Activated B cell treated with CpG ODN at 0.5 μM for 24 hours (primary cell): ENCODE measurements around the gene USP47. TPM values are rescaled to one million over a fixed set of nuclear protein-coding genes. Genes with fewer than 3 reads are reported as not detected.

Experiments used
- ATAC-seq: fragments of 200-7000 bp; cut with Tn5 transposase; one replicate; pipeline ENCODE4 v1.10.0; 2021; ENCODE audit warnings: low read depth, mild to moderate bottlenecking, moderate library complexity
- CTCF ChIA-PET: fragments of 350-600 bp; sonication (Branson Sonifier 250); formaldehyde crosslinking; loops from one replicate; lab custom pipeline; 2021; ENCODE audit warnings: antibody characterized with exemption; lab: Charles Lee
- POLR2A ChIA-PET: fragments of 350-600 bp; sonication (Branson Sonifier 250); formaldehyde crosslinking; loops from one replicate; lab custom pipeline; 2021; ENCODE audit warnings: antibody characterized with exemption; lab: Charles Lee
- DNase-seq: peaks from one replicate; pipeline ENCODE4 v3.0.0; 2022
- H3K27ac Mint-ChIP-seq: one replicate; pipeline ENCODE4 v1.8.0; 2020; ENCODE audit warnings: mixed read lengths
- H3K27me3 Mint-ChIP-seq: one replicate; pipeline ENCODE4 v1.8.0; 2021; ENCODE audit warnings: mixed read lengths
- H3K36me3 Mint-ChIP-seq: one replicate; pipeline ENCODE4 v1.8.0; 2021; ENCODE audit warnings: low read depth, mixed read lengths
- H3K4me1 Mint-ChIP-seq: one replicate; pipeline ENCODE4 v1.8.0; 2021; ENCODE audit warnings: mixed read lengths
- H3K4me3 Mint-ChIP-seq: one replicate; pipeline ENCODE4 v1.8.0; 2020; ENCODE audit warnings: mild to moderate bottlenecking, mixed read lengths
- H3K9me3 Mint-ChIP-seq: one replicate; pipeline ENCODE4 v1.8.0; 2020; ENCODE audit warnings: mixed read lengths
- intact Hi-C: fragments of 100-400 bp; cut with micrococcal nuclease; formaldehyde crosslinking; loops from one replicate; pipeline ENCODE4 v1.15.1; 2024
- total RNA-seq: library from RNA; stranded (reverse); gene quantifications from 2 replicates; pipeline ENCODE4 v1.2.3, GENCODE V29; 2022
- TF ChIP-seq, protein P1 (sequence below): fragments of 200-600 bp; IDR thresholded peaks from one replicate; pipeline ENCODE4 v1.8.0; 2022; ENCODE audit warnings: antibody characterized with exemption, mild to moderate bottlenecking

Gene USP47
- total RNA-seq, 1 donor from 2014 or later, result 48.5 TPM

GRCh38 chr11:11981364-11981763, 139.6 kb downstream of the USP47 start:
- H3K4me3 Mint-ChIP-seq, result no peak overlapping the region
- CTCF ChIA-PET, result no interaction called here
- intact Hi-C loops, result no loop called here
- H3K27me3 Mint-ChIP-seq, result peaks cover 9% of the 10 kb centered on the region
- no peak overlapping the region for H3K27ac Mint-ChIP-seq
- no peaks in the 10 kb centered on the region for H3K4me1 Mint-ChIP-seq
- ATAC-seq, result no peak
- POLR2A ChIA-PET, result no interaction called here
- H3K36me3 Mint-ChIP-seq, result no peaks in the 10 kb centered on the region
- DNase-seq, result no peak
- TF ChIP-seq, protein P1, sequence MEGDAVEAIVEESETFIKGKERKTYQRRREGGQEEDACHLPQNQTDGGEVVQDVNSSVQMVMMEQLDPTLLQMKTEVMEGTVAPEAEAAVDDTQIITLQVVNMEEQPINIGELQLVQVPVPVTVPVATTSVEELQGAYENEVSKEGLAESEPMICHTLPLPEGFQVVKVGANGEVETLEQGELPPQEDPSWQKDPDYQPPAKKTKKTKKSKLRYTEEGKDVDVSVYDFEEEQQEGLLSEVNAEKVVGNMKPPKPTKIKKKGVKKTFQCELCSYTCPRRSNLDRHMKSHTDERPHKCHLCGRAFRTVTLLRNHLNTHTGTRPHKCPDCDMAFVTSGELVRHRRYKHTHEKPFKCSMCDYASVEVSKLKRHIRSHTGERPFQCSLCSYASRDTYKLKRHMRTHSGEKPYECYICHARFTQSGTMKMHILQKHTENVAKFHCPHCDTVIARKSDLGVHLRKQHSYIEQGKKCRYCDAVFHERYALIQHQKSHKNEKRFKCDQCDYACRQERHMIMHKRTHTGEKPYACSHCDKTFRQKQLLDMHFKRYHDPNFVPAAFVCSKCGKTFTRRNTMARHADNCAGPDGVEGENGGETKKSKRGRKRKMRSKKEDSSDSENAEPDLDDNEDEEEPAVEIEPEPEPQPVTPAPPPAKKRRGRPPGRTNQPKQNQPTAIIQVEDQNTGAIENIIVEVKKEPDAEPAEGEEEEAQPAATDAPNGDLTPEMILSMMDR, result no peak
- H3K9me3 Mint-ChIP-seq, result peaks cover 2% of the 10 kb centered on the region

- H3K4me1 Mint-ChIP-seq, result no peaks in the 10 kb centered on the region
- peaks cover 9% of the 10 kb centered on the region for H3K27me3 Mint-ChIP-seq
- ChIA-PET CTCF (no interaction called here), POLR2A (no interaction called here)
- ATAC-seq (no peak), DNase-seq (no peak)
- no peak overlapping the region for H3K4me3 Mint-ChIP-seq
- H3K9me3 Mint-ChIP-seq, result peaks cover 2% of the 10 kb centered on the region
- H3K36me3 Mint-ChIP-seq, result no peaks in the 10 kb centered on the region
- intact Hi-C loops, result no loop called here
- TF ChIP-seq, protein P1, result no peak
- H3K27ac Mint-ChIP-seq, result no peak overlapping the region
Measured at GRCh38 chr11:11981840-11982239, 140.1 kb downstream of the USP47 start.

- ChIA-PET CTCF (no interaction called here), POLR2A (no interaction called here)
- intact Hi-C loops, result no loop called here
- DNase-seq (no peak), ATAC-seq (no peak)
- no peaks in the 10 kb centered on the region for H3K4me1 Mint-ChIP-seq
- peaks cover 2% of the 10 kb centered on the region for H3K9me3 Mint-ChIP-seq
- TF ChIP-seq, protein P1, result no peak
- H3K36me3 Mint-ChIP-seq, result no peaks in the 10 kb centered on the region
- peaks cover 9% of the 10 kb centered on the region for H3K27me3 Mint-ChIP-seq
- no peak overlapping the region for H3K27ac Mint-ChIP-seq
- no peak overlapping the region for H3K4me3 Mint-ChIP-seq
Measured at GRCh38 chr11:11982461-11982860, 140.7 kb downstream of the USP47 start.

DNA sequence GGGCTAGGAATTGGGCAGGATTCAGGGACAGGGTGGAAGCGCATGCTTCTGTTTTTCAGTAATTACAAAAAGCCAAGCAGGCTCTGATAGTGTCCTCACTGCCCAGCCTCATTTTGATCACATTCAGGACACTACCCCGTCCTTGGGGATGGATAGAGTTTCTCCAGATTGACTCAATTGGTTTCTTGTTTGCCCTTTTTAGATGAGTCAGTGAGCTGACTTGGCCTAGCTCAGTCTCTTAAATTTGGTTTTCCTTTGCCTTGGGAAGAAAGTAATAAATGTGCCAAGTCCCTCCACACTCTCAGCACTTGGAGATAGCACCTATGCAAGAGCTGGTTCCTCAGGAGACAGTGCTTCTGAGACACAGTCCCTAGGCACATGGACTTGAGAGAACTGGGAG, 141.2 kb downstream of the USP47 start:
- DNase-seq (no peak), ATAC-seq (no peak)
- POLR2A ChIA-PET, result no interaction called here
- Mint-ChIP-seq H3K4me3 (no peak overlapping the region), H3K36me3 (no peaks in the 10 kb centered on the region), H3K4me1 (no peaks in the 10 kb centered on the region), H3K9me3 (peaks cover 2% of the 10 kb centered on the region), H3K27me3 (peaks cover 9% of the 10 kb centered on the region), H3K27ac (no peak overlapping the region)
- TF ChIP-seq, protein P1, result no peak
- intact Hi-C loops, result no loop called here
- CTCF ChIA-PET, result no interaction called here

- POLR2A ChIA-PET, result no interaction called here
- Mint-ChIP-seq H3K36me3 (no peaks in the 10 kb centered on the region), H3K4me3 (no peak overlapping the region), H3K27me3 (peaks cover 9% of the 10 kb centered on the region), H3K9me3 (peaks cover 2% of the 10 kb centered on the region), H3K27ac (no peak overlapping the region), H3K4me1 (no peaks in the 10 kb centered on the region)
- intact Hi-C loops, result no loop called here
- TF ChIP-seq, protein P1, result no peak
- DNase-seq, result no peak
- CTCF ChIA-PET, result no interaction called here
- no peak for ATAC-seq
Measured at GRCh38 chr11:11983427-11983826, 141.7 kb downstream of the USP47 start.
